ENCODE results near the gene KRT84.

The KRT84 gene, protein sequence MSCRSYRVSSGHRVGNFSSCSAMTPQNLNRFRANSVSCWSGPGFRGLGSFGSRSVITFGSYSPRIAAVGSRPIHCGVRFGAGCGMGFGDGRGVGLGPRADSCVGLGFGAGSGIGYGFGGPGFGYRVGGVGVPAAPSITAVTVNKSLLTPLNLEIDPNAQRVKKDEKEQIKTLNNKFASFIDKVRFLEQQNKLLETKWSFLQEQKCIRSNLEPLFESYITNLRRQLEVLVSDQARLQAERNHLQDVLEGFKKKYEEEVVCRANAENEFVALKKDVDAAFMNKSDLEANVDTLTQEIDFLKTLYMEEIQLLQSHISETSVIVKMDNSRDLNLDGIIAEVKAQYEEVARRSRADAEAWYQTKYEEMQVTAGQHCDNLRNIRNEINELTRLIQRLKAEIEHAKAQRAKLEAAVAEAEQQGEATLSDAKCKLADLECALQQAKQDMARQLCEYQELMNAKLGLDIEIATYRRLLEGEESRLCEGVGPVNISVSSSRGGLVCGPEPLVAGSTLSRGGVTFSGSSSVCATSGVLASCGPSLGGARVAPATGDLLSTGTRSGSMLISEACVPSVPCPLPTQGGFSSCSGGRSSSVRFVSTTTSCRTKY

DNA sequence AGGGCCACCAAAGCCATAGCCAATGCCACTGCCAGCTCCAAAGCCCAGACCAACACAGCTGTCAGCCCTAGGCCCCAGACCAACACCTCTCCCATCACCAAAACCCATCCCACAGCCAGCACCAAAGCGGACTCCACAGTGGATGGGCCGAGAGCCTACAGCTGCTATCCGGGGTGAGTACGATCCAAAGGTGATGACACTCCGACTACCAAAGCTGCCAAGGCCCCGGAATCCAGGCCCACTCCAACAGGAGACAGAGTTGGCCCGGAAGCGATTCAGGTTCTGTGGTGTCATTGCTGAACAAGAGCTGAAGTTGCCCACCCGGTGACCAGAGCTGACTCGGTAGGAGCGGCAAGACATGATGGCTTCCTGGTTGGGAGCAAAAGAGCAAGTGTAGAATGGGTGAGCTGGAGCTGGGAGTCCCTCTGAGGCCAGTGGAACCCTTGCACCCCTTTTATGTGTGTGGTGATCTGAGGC, at the start of gene KRT84:
TSS of gene KRT84 (minus strand) at position 427 of the 477 bp plus-strand sequence. CDS start at position 360, 67 bp downstream.
- no peak for DNase-seq

DNA sequence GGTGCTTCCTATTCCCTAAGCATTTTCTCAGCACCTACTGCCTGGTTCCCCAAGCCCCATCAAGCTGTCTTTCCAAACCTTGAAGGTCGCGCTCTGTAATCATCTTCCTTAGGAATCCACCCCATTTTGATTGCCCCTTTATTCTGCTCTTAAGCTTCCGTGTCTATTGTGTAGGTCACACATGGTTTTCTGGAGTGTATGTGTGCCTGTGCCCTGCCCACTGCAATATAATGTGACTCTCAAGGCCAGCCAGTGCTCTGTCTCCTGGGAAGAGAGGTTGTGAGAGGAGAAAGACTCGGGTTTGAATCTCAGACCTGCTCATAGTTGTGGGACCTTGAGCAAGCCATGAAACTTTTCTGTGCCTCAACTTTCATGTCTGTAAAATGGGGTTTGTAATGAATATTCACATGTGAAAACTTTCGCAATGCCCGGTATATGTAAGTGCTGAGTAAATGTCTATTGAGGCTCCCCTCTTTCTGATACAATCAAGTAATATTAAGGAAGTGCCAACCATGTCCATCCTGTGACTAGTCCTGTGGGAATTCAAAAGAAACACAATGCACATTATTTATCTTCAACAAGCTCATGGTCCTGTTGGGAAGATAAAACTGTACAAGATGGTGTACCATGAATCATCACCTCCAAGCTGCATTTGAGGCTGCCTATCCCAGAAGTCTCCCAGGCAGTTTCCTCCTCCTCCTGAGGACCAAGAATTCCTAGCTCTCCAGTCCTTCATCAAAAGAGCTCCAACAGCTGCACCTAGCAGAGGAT, 49.5 kb upstream of the KRT84 start:
- no peak for DNase-seq

DNA sequence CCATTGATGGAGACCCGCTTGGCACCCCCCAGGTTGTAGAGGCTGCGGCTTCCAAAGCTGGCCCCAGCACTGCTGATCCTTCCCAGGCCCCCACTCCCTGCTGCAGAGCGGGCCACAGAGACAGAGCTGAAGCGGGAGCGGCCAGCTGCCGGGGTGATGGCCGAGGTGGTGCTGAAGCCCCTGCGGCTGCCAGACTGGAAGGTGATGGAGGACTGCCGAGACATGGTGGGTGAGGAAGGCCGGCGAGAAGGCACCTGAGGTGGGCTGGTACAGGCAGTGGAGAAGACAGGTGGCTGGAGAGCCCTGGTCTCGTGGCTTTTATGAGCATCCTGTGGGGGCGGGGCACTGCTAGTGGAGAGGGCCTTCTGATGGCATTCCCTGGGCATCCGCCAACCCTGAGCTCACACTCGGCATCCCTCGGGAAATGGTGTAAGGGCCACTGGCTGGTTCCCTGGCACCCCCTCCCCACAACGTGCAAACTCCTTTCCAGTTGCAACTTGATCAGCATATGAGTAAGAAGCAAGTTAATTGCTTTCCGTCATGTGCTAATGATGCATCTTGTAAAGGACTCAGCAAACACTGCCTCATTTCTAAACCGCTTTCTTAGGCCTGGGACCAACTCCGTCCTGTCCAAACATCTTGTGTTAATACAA, 48.8 kb upstream of the KRT84 start, which contains the start of gene KRT75:
TSS of gene KRT75 (minus strand) at position 291 of the 653 bp plus-strand sequence. CDS start at position 224, 67 bp downstream.
- DNase-seq, result no peak

DNA sequence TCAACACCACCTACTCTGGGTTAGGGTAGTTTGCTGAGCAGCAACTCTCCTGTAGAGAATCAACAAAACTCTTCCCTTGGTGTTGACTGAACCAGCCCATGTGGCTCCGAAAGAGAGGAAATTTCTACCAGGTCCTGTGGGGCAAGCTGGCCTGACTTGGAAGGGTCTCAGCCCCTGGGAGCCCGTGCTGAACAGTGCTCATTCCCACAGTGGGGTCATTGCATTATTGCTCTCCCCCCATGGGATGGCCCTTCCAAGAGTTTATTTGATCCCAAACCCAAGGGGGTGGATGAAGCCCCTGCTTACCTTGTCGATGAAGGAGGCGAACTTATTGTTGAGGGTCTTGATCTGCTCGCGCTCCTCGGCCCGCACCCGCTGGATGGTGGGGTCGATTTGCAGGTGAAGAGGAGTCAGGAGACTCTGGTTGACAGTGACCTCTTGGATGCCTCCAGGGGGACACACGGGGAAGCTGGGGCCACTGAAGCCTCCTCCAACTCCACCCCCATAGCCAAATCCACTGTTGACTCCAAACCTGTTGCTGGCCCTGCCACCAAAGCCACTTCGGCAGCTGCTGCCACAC, 48.1 kb upstream of the KRT84 start:
- DNase-seq, result no peak

DNA sequence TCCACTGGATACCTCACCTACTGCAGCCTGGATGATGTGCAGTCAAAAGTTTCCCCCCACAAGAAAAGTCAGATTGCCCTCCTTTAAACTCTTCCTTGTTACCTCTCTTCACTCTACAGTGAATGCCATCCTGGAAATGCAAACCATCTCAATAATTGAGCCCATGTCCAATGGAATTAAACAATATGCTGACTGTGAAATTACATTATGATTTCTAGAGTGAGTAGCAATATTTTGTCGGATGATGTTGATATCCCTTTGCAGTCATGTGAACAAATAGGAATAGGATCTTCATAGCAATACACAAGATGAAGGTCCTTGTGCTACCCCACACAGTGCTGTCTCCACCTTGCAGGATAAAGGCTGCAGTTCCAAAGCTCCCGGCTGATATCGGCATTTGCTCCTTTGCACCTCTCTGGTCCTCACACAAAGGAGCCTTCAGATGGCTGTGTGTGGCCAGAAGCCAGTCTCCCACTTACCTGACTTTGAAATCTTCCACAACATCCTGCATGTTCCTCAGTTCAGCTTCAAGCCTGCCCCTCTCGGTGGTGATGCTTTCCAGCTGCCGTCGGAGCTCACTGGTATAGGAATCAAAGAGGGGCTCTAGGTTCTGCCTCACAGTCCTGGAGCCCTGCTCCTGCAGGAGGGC, 47.2 kb upstream of the KRT84 start:
- DNase-seq, result no peak

DNA sequence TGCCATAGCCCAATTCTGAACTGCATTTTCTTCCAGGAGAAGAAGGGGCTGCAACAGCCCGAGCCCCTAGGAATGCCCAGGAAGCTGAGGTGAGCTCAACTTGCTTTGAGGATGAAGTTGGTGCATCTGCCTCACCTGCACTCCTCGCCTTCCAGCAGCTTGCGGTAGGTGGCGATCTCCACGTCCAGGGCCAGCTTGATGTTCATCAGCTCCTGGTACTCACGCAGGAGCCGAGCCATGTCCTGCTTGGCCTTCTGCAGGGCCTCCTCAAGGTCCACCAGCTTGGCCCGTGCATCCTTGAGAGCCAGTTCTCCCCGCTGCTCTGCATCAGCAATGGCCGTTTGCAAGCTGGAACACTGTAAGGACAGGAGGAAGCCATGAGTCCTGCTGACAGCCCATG, 42.7 kb upstream of the KRT84 start:
- DNase-seq, result no peak

DNA sequence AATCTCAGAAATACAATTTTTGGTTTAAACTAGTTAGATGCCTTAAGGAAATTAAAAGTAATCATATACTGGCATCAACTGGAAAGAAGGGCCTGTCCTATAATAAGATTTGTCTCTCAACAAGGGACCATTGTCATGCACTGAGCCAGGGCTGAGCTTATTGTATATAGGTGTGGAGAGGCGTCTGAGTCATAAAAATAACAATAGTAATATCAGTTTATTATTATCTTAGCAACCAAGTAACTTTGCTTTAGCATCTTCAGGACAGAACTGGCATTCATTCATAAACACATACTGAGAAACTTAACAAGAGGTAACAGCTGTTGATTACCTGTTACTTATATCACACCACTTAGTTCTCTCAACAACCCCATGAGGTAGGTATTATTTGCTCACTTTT, 41.6 kb upstream of the KRT84 start:
- no peak for DNase-seq

DNA sequence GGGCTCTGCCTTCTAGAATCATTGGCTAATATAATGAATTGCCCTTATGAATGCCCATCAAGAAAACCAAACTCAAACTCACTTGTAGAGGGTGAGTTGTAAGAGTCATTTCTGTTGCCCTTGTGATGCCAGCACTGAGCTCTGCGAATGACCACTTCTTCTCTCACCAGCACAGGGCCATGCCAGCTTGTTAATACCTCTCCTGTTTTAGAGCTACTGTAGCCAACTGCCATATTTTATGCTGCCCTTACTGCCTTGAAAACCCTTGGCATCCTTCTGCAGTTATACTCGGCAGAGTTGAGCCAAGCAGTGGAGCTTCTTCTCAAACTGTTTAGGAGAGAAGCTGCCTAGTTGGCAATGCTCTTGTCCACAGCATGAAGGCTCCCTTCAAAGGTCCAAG, 40.6 kb upstream of the KRT84 start:
- no peak for DNase-seq

DNA sequence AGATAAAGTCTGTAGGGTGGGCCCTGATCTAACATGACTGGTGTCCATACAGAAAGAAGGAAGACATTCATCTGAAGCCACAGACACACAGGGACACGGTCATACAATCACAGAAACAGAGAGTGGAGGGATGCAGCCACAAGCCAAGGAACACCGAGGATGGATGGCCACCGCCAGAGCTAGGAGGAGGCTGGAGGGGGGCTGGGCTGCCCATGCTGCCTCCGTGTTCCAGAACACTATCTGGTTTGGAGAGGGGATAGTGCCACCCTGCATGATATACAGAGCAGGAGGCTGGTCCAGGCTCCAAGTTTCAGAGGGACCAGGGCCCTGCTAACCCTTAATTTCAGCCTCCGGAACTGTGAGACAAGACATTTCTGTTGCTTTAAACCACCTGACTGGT, 40.0 kb upstream of the KRT84 start:
- DNase-seq, result no peak

DNA sequence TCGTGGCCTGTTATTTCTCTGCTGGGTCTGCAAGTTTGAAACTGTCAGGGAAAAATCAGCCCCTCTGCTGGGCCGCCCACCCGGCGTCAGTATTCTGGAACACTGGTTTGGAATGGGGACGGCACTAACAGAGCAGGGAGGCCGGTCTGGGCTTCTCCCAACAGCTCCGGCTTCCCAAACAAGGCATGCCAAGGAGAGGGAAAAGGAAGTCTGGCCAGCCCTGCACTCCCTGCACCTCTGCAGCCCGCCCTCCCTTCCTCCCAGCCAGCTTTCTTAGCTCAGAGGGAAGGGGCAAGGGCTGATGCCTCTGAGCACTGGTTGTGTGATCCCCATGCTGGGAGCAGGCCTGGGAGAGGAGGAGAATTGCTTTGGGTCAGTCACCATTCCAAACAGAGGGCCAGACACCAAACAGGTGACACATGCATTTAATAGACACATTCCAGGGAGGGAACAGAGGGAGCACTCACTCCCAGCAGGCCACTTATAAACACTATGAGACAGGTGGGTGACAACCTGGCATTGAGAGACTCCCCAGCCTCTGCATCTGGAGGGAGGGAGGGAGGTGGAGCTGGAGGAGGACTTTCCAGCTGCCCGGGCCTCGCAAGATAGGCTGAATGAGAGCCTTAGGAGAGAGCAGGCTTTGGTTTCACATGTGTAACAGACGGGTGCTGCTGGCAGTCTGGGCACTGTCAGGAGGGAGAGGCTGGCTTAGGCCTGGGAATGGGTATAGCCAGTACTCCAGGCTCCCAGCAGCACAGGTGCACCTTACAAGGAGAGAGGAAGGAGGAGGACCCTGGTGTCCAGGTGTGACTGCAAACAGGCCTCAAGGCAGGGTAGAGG, 38.4 kb upstream of the KRT84 start:
- no peak for DNase-seq

DNA sequence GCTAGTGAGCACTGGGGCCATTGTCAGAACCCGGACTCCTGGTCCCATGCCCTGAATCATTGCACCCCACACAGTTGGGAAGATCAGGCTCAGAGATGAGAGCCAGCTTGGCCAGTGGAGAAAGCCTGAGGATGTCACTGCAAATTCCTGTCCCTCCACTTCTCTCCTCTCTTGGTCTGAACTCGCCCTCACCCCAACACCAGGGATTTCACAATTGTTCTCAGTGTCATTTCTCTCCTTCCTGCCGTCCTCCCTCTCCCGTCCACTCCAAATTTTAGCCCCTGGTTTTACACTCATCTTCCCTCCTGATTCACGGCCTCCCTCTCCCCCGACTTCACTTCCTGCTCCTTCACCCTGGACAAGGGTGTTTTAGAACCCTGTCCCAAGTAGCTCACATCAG, 37.6 kb upstream of the KRT84 start:
- DNase-seq, result no peak

DNA sequence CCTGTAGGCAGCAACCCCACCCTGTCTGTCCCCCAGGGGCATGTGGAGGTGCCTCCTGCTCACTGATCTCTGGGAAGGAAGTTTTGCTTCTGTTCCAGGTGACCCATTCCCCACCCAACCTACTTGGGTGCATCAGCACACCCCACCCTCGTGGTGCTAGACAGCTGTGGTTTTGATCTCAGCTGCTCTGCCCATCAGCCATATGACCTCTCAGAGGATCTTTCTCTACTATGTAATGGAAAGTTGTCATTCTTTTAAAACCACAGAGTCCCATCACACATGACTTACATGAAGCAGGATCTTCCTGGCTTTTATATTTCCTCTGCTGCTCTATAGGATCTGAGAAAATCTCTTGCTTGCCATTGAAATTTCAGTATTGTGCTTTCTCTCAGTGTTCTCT, 34.2 kb upstream of the KRT84 start:
- DNase-seq, result no peak

DNA sequence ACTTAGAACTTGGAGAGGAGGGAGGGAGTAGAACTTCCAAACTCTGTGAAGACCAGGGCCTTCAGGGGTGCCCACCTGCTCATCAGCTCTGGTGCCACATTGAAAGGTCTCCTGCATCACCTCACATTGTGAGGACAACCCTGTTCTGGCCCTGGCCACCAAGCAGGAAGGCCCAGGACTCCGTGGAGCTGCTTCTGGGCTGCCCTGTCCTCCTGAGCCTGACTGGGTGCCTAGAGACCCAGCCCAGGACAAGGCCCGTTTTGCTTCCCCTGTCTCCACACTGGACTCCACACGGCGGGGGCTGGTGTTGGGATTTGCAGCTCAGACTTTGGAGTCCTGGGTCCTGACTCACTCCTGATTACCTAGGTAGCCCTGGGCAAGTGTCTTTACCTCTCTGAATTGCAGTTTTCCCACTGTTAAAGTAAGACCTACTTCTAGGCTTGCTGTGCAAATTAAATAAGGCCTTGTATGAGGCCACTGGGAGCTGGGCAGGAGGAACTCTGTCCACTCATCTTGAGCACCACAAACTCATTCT, 33.2 kb upstream of the KRT84 start:
- no peak for DNase-seq

DNA sequence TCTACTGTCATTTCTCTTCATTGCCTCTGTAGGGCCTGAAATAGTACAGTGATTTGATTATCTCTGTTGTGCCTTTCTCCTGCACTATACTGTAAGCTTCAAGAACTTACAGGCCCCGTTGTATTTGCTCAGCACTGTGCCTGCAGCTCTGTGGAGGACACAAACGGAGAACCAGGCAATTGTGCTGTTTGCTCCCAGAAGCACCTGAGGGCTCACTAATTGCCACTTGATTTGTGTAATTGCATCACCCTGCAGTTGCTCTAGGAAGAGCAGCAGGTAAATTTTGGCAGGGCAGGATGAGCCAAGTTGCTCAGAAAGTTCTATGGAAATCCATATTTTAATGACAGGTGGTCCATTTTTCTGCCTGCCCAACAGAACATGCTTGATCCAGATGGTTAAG, 32.3 kb upstream of the KRT84 start:
- DNase-seq, result no peak

DNA sequence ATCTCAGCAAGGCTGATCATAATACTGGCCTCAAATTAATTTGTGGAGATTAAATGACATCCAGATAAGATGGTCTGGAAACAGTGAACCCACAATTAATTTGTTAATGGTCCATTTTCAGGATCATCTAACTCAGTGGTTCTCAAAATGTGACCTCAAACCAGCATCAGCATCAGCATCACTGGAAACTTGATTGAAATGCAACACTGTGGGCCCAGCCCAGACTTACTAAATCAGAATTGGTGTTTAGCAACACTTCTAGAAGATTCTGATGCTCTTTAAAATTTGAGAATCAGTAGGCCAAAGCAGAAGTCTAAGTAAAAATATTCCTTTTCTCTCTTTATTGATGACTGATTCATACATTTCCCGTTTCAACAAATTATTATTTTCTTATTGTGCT, 31.3 kb upstream of the KRT84 start:
- DNase-seq, result peak; percentile 41

DNA sequence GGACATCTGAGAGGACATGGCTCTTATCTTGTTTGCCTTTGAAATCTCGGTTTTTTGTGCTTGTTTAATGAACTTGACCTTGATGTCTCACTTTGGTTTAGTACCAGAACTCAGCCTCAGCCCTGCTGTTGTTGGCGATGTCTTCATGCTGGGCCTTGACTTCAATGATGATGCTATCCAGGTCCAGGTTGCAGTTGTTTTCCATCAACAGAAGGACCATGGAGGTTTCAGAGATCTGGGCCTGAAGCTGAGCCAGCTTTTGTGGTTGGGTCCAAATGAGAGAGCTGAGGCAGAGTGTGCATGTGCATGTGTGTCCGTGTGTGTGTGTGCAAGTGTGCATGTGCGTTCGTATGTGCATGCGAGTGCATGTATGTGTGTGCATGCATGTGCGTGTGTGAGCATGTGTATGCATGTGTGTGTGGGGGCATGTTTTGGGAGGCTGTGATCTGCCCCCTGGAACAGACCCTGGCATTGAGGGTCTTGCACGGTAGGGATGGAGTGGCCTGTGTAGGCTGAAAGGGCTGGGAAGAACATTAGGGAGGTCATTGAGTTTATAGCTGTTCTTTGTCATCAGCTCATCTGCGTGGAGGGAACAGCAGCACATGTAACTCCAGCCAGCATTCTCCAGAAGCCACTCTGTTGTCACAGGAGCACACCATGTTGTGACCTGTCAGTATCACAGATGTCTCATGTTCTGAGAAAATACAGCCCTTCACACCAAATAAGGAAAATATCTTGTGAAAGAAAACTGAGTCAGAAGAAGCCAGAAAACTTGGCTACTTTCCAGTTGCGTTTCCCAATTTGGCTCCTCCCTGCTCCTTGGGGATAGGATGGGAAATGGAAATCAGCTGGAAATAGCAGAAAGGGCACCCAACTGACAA, 30.7 kb upstream of the KRT84 start:
- peak; percentile 89 for DNase-seq

DNA sequence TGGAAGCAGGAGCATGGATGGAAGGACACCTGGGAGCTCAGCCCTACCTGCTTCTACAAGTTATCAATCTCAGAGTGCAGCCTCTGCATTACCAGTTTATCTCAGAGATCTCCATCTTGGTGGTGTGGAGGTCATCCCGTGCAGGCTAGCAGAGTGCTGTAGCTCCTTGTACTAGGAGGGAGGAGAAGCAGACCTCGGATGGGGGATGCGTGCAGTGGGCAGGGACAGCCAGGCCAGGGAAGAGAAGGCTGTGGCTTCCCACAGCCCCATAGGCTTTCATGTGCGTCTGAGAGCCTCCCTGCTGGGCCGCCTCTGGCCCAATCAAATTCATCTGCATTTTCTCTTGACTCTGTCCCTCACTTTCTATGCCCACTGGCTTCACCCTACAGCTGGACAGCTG, 29.5 kb upstream of the KRT84 start:
- DNase-seq, result no peak

DNA sequence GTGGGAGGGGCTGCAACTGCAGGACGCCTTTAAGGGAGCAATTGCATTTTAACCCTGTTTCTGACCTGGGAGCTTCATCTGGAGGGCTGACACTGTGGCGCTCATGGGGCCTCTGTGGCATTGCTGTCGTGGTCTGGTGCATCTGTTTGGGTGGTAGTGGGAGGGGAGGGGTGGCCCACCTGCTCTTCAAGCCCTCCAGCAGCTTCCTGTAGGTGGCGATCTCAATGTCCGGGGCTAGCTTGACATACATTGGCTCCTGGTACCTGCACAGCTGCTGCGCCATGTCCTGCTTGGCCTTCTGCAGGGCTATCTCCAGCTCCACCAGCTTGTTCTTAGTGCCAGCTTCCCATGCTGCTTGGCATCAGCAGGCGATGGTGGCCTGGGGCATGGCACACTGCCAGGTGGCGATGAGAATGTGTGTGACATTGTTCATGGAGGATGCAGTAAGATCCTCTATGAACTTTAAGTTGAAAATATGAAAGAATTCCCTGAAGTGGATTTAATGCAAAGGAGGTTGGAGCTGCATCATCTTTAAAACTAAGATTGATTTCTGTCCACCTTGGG, 28.4 kb upstream of the KRT84 start:
- no peak for DNase-seq

DNA sequence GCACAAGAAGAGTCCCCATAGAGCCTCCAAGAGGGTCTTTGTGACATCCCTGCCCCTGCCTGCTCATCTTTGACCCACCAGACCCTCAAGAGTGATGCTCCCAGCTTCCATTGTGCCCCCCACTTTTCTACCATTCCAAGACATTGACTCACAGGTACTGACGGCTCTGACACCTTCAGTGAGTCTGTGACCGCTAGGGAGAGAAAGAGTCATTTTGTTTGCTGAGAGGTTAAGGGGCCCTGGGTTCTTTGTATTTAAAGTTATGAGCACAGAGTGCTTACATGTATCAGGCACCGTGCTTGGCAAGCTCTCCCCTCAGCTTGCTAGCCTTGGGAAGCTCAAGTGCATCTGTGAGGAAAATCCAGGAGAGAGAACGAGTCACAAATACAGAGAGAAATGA, 27.8 kb upstream of the KRT84 start:
- no peak for DNase-seq

DNA sequence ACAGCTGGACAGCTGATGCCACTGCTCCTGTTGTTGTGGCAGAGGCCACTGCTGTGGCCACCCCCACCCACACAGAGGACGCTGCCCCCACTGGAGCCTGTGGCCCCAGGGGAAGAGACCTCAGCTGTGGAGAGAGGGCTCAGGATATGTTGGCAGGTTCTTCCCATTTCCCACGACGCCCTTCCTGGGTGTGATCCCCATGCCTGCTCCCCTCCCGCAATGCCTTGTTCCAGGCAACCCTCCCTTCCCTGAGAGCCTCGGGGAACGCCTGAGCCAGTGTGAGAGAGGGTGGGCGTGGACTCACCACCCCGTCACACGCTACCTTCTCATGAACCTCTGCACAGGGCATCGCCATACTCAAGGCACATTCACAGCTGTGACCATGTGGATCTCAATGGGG, 26.4 kb upstream of the KRT84 start:
- no peak for DNase-seq
